HUES6 (cell line): ENCODE results near the gene GTF3C5.

Experiments
- H3K27ac ChIP-seq: 2 replicates; pipeline ENCODE4 v1.7.0; 2013; ENCODE audit warnings: low read depth, mild to moderate bottlenecking, low read length, inconsistent platforms
- H3K27me3 ChIP-seq: 2 replicates; pipeline ENCODE4 v1.6.1; 2013; ENCODE audit warnings: low read length; ENCODE audit not compliant: control insufficient read depth, insufficient read depth
- H3K36me3 ChIP-seq: 2 replicates; pipeline ENCODE4 v1.6.1; 2013; ENCODE audit warnings: low read length; ENCODE audit not compliant: control insufficient read depth, insufficient read depth
- H3K4me1 ChIP-seq: 2 replicates; pipeline ENCODE4 v1.6.1; 2013; ENCODE audit warnings: low read length; ENCODE audit not compliant: control insufficient read depth, insufficient read depth
- H3K4me3 ChIP-seq: 2 replicates; pipeline ENCODE4 v1.5.1; 2013; ENCODE audit warnings: low read depth, low read length
- H3K9ac ChIP-seq: one replicate; pipeline ENCODE4 v1.6.1; 2013; ENCODE audit warnings: mild to moderate bottlenecking, low read length
- H3K9me3 ChIP-seq: 2 replicates; pipeline ENCODE4 v1.6.1; 2013; ENCODE audit warnings: low read depth, low read length; ENCODE audit not compliant: control insufficient read depth, insufficient read depth

The GTF3C5 gene

GRCh38 chr9:133008824-133009223 is 22.0 kb upstream of the GTF3C5 start:
- no peak overlapping the region for H3K4me3 ChIP-seq
- H3K4me1 ChIP-seq: peaks cover 15% of the 10 kb centered on the region
- no peak overlapping the region for H3K27ac ChIP-seq
- no peak overlapping the region for H3K9ac ChIP-seq
- H3K9me3 ChIP-seq: no peaks in the 10 kb centered on the region
- H3K36me3 ChIP-seq: no peaks in the 10 kb centered on the region
- H3K27me3 ChIP-seq: peaks cover 71% of the 10 kb centered on the region

GRCh38 chr9:133009906-133010582 is 20.8 kb upstream of the GTF3C5 start:
- H3K36me3 ChIP-seq: no peaks in the 10 kb centered on the region
- H3K27me3 ChIP-seq: peaks cover 70% of the 10 kb centered on the region
- no peak overlapping the region for H3K4me3 ChIP-seq
- H3K9me3 ChIP-seq: no peaks in the 10 kb centered on the region
- peaks cover 3% of the 10 kb centered on the region for H3K4me1 ChIP-seq
- H3K27ac ChIP-seq: no peak overlapping the region
- no peak overlapping the region for H3K9ac ChIP-seq

GRCh38 chr9:133014696-133015095 is 16.1 kb upstream of the GTF3C5 start:
- no peak overlapping the region for H3K4me3 ChIP-seq
- H3K4me1 ChIP-seq: no peaks in the 10 kb centered on the region
- H3K9ac ChIP-seq: no peak overlapping the region
- H3K36me3 ChIP-seq: no peaks in the 10 kb centered on the region
- no peaks in the 10 kb centered on the region for H3K9me3 ChIP-seq
- no peak overlapping the region for H3K27ac ChIP-seq
- peaks cover 40% of the 10 kb centered on the region for H3K27me3 ChIP-seq

GRCh38 chr9:133023117-133023890 is 7.5 kb upstream of the GTF3C5 start:
- H3K9me3 ChIP-seq: no peaks in the 10 kb centered on the region
- no peak overlapping the region for H3K27ac ChIP-seq
- H3K36me3 ChIP-seq: no peaks in the 10 kb centered on the region
- H3K4me3 ChIP-seq: no peak overlapping the region
- H3K9ac ChIP-seq: no peak overlapping the region
- peaks cover 13% of the 10 kb centered on the region for H3K27me3 ChIP-seq
- H3K4me1 ChIP-seq: peaks cover 2% of the 10 kb centered on the region; the same call in 1 of the 2 replicates

- Histone ChIP-seq H3K36me3 (no peaks in the 10 kb centered on the region), H3K27ac (no peak overlapping the region), H3K4me3 (no peak overlapping the region), H3K27me3 (peaks cover 12% of the 10 kb centered on the region; the same call in 1 of the 2 replicates), H3K4me1 (peaks cover 2% of the 10 kb centered on the region; the same call in 1 of the 2 replicates), H3K9ac (no peak overlapping the region), H3K9me3 (no peaks in the 10 kb centered on the region)
Measured at GRCh38 chr9:133026426-133026825, 4.4 kb upstream of the GTF3C5 start.

- H3K27ac ChIP-seq: no peak overlapping the region
- peaks cover 7% of the 10 kb centered on the region; the same call in 1 of the 2 replicates for H3K4me1 ChIP-seq
- H3K36me3 ChIP-seq: 0 out of 2 replicates have a peak, but pooled peaks cover under 1% of the 10 kb centered on the region
- no peak overlapping the region for H3K4me3 ChIP-seq
- peaks cover 12% of the 10 kb centered on the region; the same call in 1 of the 2 replicates for H3K27me3 ChIP-seq
- no peak overlapping the region for H3K9ac ChIP-seq
- no peaks in the 10 kb centered on the region for H3K9me3 ChIP-seq
Measured at GRCh38 chr9:133027134-133027533, 3.7 kb upstream of the GTF3C5 start.

DNA sequence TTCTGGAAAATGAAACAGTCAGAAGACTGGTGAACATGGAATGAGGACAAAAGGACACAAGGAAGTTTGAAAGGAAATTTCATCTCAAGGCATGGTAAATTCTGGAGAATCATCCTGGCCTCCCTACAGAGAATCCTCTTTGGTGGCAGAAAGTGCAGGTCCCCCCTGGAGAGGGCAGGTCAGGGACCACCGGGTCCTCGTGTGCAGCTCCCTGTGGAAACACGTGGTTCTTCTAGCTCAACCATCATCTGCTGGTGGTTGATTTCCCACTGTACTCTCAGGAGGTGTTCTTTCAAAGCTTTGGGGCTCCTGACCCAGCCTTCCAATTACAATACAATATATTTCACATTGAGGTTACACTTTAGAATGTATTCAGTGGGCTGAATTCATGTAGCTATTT is 2.6 kb upstream of the GTF3C5 start:
- H3K27me3 ChIP-seq: peaks cover 12% of the 10 kb centered on the region; the same call in 1 of the 2 replicates
- no peak overlapping the region for H3K27ac ChIP-seq
- no peak overlapping the region for H3K4me3 ChIP-seq
- peaks cover 9% of the 10 kb centered on the region; the same call in 1 of the 2 replicates for H3K4me1 ChIP-seq
- H3K9ac ChIP-seq: no peak overlapping the region
- no peaks in the 10 kb centered on the region for H3K9me3 ChIP-seq
- peaks cover 11% of the 10 kb centered on the region; the same call in 1 of the 2 replicates for H3K36me3 ChIP-seq

DNA sequence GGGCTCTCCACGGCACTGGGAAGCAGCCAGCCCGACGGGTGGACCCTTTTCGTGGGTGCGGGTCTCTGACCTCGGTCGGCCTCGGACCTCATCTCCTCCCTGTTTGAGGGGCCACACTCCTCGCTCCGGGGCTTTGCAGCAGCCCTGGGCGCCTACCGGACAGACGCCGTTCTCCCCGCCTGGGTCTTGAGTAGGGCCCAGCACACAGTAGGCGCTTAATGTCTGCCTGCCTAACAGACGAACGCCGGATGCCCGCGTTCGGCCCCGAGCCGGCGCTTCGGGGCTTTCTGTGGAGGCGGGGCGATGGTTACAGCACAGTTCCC is 842 bp upstream of the GTF3C5 start:
- peaks cover 9% of the 10 kb centered on the region; the same call in 1 of the 2 replicates for H3K4me1 ChIP-seq
- H3K9ac ChIP-seq: peak overlapping the region; percentile 86
- peak overlapping the region; percentile 98 for H3K4me3 ChIP-seq
- H3K27me3 ChIP-seq: peaks cover 12% of the 10 kb centered on the region; the same call in 1 of the 2 replicates
- no peaks in the 10 kb centered on the region for H3K9me3 ChIP-seq
- peaks cover 13% of the 10 kb centered on the region; the same call in 1 of the 2 replicates for H3K36me3 ChIP-seq
- peak overlapping the region; percentile 72; the same call in 1 of the 2 replicates for H3K27ac ChIP-seq

GRCh38 chr9:133031130-133031422 is 279 bp downstream of the GTF3C5 start:
- Histone ChIP-seq H3K27ac (peak overlapping the region; percentile 82), H3K36me3 (peaks cover 13% of the 10 kb centered on the region; the same call in 1 of the 2 replicates), H3K9me3 (no peaks in the 10 kb centered on the region), H3K4me1 (peaks cover 9% of the 10 kb centered on the region; the same call in 1 of the 2 replicates), H3K9ac (peak overlapping the region; percentile 89), H3K4me3 (peak overlapping the region; percentile 98), H3K27me3 (peaks cover 4% of the 10 kb centered on the region; the same call in 1 of the 2 replicates)

GRCh38 chr9:133031496-133031911 is 707 bp downstream of the GTF3C5 start:
- peak overlapping the region; percentile 98 for H3K4me3 ChIP-seq
- H3K9me3 ChIP-seq: no peaks in the 10 kb centered on the region
- peaks cover 13% of the 10 kb centered on the region; the same call in 1 of the 2 replicates for H3K36me3 ChIP-seq
- H3K4me1 ChIP-seq: peaks cover 9% of the 10 kb centered on the region; the same call in 1 of the 2 replicates
- H3K9ac ChIP-seq: peak overlapping the region; percentile 89
- H3K27me3 ChIP-seq: peaks cover 3% of the 10 kb centered on the region; the same call in 1 of the 2 replicates
- H3K27ac ChIP-seq: no peak overlapping the region

DNA sequence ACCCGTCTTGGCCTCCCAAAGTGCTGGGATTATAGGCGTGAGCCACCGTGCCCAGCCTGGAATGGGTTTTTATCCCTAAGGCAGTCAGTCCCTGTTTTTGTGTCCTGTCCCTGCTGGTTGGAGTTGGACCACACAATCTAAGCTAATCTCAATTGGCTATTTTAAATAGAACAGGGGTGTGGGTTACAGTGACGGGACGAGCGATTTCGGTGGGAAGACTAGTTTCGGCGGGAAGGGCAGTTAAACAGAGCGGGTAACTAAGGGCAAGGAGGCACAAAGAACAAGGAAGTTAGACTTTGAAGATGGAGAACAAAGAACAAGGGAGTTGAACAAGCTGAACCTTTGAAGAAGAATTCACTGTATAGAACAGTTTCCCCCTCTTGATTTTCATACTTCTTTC is 1.4 kb downstream of the GTF3C5 start:
- H3K36me3 ChIP-seq: peaks cover 13% of the 10 kb centered on the region; the same call in 1 of the 2 replicates
- H3K27me3 ChIP-seq: peaks cover under 1% of the 10 kb centered on the region; the same call in 1 of the 2 replicates
- no peak overlapping the region for H3K27ac ChIP-seq
- no peak overlapping the region for H3K9ac ChIP-seq
- H3K9me3 ChIP-seq: no peaks in the 10 kb centered on the region
- peak overlapping the region; percentile 98 for H3K4me3 ChIP-seq
- peaks cover 9% of the 10 kb centered on the region; the same call in 1 of the 2 replicates for H3K4me1 ChIP-seq
